ENCODE measurements around the gene GID8.

GID8 gene

GRCh38 chr20:62991196-62991807, 53.4 kb downstream of the GID8 start:
- no peak for DNase-seq (ENCODE audit: low spot score)
- ChIA-PET POLR2A (ENCODE audit: low non-redundant PET) (no interaction called here), CTCF (interaction anchor here (0.8 to 2.0 kb wide), 3 partner anchors 18 to 92 kb away, joined by 3 to 10 read pairs (median 6); no protein-coding TSS in a partner anchor)
- TF ChIP-seq, protein P1, sequence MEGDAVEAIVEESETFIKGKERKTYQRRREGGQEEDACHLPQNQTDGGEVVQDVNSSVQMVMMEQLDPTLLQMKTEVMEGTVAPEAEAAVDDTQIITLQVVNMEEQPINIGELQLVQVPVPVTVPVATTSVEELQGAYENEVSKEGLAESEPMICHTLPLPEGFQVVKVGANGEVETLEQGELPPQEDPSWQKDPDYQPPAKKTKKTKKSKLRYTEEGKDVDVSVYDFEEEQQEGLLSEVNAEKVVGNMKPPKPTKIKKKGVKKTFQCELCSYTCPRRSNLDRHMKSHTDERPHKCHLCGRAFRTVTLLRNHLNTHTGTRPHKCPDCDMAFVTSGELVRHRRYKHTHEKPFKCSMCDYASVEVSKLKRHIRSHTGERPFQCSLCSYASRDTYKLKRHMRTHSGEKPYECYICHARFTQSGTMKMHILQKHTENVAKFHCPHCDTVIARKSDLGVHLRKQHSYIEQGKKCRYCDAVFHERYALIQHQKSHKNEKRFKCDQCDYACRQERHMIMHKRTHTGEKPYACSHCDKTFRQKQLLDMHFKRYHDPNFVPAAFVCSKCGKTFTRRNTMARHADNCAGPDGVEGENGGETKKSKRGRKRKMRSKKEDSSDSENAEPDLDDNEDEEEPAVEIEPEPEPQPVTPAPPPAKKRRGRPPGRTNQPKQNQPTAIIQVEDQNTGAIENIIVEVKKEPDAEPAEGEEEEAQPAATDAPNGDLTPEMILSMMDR (conservative IDR thresholded peaks at IDR 0.05; ENCODE audit: low read depth), result no peak
- no peak overlapping the region for H3K27ac ChIP-seq

DNA sequence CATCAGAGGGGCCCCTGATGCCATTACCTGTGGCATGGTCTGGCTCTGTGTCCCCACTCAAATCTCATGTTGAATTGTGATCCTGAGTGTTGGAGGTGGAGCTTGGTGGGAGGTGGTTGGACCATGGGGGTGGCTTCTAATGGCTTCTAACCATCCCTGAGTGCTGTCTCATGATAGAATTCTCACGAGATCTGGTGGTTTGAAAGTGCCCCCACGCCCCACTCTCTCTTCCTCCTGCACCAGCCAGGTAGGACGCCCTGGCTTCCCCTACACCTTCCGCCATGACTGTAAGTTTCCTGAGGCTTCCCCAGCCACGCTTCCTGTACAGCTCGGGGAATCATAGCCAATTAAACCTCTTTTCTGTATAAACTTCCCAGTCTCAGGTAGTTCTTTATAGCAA, 53.9 kb downstream of the GID8 start:
- no peak for DNase-seq (ENCODE audit: low spot score)
- ChIA-PET POLR2A (ENCODE audit: low non-redundant PET) (no interaction called here), CTCF (interaction anchor here (0.8 to 2.0 kb wide), 2 partner anchors 17 to 92 kb away, joined by 3 to 10 read pairs; no protein-coding TSS in a partner anchor)
- TF ChIP-seq, protein P1 (conservative IDR thresholded peaks at IDR 0.05; ENCODE audit: low read depth), result no peak
- no peak overlapping the region for H3K27ac ChIP-seq

- ChIA-PET POLR2A (ENCODE audit: low non-redundant PET) (no interaction called here), CTCF (interaction anchor here (1.1 to 1.4 kb wide), 2 partner anchors 15 to 21 kb away, joined by 4 to 5 read pairs; no protein-coding TSS in a partner anchor)
- TF ChIP-seq, protein P1 (conservative IDR thresholded peaks at IDR 0.05; ENCODE audit: low read depth), result no peak
- no peak for DNase-seq (ENCODE audit: low spot score)
- no peak overlapping the region for H3K27ac ChIP-seq
Measured at GRCh38 chr20:62993856-62994494, 56.0 kb downstream of the GID8 start.

DNA sequence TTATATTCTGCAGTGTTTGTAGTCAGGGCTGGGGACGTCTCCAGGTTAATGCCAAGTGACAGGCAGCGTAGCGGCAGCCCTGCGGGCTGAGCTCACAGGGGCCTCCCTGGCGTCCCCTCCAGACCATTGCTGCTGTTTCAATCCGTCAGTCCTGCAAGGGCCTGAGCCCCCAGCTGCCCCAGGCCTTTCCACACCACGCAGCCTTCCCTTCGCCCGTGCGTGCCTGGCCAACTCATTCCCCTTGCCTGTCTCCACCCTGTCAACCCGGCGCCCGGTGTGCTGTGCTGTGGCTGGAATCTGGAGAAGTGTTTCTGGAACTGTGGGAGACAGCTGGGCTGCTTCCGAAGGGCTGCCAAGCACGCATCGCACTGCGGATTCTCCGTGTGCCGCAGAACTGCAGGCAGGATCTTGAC, 56.9 kb downstream of the GID8 start:
- TF ChIP-seq, protein P1 (conservative IDR thresholded peaks at IDR 0.05; ENCODE audit: low read depth), result no peak
- ChIA-PET CTCF (interaction anchor here (1.1 to 1.4 kb wide), 2 partner anchors 14 to 22 kb away, joined by 4 to 5 read pairs; no protein-coding TSS in a partner anchor), POLR2A (ENCODE audit: low non-redundant PET) (no interaction called here)
- H3K27ac ChIP-seq, result no peak overlapping the region
- no peak for DNase-seq (ENCODE audit: low spot score)

DNA sequence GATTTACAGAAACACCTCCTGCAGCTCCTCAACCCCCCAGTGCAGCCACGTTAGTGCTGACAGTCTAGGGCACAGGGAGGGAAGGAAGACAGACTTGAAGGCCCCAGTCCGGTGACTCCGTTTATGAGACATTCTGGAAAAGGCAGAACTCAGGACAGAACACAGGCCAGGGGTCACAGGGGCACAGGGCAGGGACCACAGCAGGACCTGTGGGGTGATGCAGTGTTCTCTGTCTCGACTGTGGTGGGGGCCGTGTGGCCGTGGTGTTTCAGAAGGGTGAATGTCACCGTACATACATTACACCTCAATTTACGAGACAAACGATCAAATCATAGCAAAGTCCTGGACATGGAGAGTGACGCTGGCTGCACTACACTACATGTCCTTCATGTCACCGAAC, 57.5 kb downstream of the GID8 start:
- ChIA-PET CTCF (interaction anchor here (1.1 to 1.8 kb wide), 2 partner anchors 23 kb away, joined by 4 read pairs; no protein-coding TSS in a partner anchor), POLR2A (ENCODE audit: low non-redundant PET) (no interaction called here)
- DNase-seq (ENCODE audit: low spot score), result no peak
- H3K27ac ChIP-seq, result no peak overlapping the region
- TF ChIP-seq, protein P1 (conservative IDR thresholded peaks at IDR 0.05; ENCODE audit: low read depth), result no peak

DNA sequence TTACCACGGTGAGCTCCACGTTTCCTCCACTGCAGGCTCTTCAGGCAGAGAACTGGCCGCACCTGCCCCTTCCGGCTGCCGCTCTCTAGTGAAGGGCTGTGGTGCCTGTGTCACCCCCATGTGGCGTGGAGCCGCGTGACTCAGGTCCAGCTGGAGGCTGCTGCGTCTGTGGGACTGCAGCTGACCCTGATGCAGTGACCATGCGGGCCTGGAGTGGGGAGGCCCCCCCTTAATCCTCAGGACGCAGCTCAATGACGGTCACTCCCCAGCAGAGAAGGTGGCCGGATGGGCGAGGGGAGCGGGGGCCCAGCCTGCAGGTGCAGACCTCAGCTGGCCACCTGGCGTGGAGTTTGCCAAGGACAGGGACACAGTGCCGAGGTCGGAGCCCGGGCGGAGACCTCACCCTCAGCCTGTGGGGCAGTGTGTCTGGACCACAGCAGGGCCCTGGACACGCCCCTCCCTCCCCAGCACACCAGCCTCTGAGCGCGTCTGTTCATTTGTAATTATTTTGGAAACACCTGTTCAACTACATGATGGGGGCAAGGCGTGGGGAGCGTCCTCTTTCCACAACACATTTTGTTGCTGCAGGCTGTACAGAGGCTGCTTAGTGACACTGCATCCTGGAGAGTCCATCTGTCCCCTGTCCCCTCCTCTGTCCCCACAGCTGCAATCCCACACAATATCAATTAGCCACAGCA, 58.1 kb downstream of the GID8 start:
- no peak overlapping the region for H3K27ac ChIP-seq
- DNase-seq (ENCODE audit: low spot score), result no peak
- POLR2A ChIA-PET (ENCODE audit: low non-redundant PET), result no interaction called here
- CTCF ChIA-PET, result interaction anchor here (1.8 kb wide), 1 partner anchor 23 kb away, joined by 4 read pairs; no protein-coding TSS in a partner anchor
- TF ChIP-seq, protein P1 (conservative IDR thresholded peaks at IDR 0.05; ENCODE audit: low read depth), result no peak

All from RWPE1 (cell line).